ENCODE data around the gene AGMO.

- TF ChIP-seq BHLHE40 (IDR thresholded peaks at IDR 0.05; ENCODE audit: low read depth, low read length) (no peak), CTCF (IDR thresholded peaks at IDR 0.05) (no peak), RCOR1 (IDR thresholded peaks at IDR 0.05; ENCODE audit: low read depth, low read length) (no peak), POLR2A (IDR thresholded peaks at IDR 0.05; ENCODE audit: low read length) (no peak), RAD21 (conservative IDR thresholded peaks at IDR 0.05 in 1 of 2, IDR thresholded peaks at IDR 0.05 in 1 of 2) (no peak), CEBPB (IDR thresholded peaks at IDR 0.05) (no peak)
These were observed 324.9 kb downstream of the AGMO start for GRCh38 chr7:15236952-15237351.
